Transverse colon (tissue), 4 donors: ENCODE results near the gene CNOT10. TPM values are rescaled to one million over a fixed set of nuclear protein-coding genes. Genes with fewer than 3 reads are reported as not detected.

Experiments used
- DNase-seq: peaks from one replicate; pipeline ENCODE4 v3.0.0-alpha.2; 2019
- H3K27ac ChIP-seq, 4 donors: fragments of 200-600 bp; sonication (generic); 2 replicates each; pipeline ENCODE4 v1.5.1; 2016 to 2018; ENCODE audit warnings: inconsistent platforms in 4 of 4
- H3K27me3 ChIP-seq: fragments of 200-600 bp; sonication (generic); 2 replicates; pipeline ENCODE4 v1.5.1; 2017; ENCODE audit warnings: inconsistent platforms
- H3K36me3 ChIP-seq, 4 donors: fragments of 200-600 bp; sonication (generic); 2 replicates each; pipeline ENCODE4 v1.5.1; 2017 to 2019; ENCODE audit warnings: inconsistent platforms in 4 of 4
- H3K4me1 ChIP-seq, 4 donors: fragments of 200-600 bp; sonication (generic); 2 replicates each; pipeline ENCODE4 v1.5.1; 2017 to 2020; ENCODE audit warnings: inconsistent platforms in 4 of 4
- H3K4me3 ChIP-seq, 4 donors: fragments of 200-600 bp; sonication (generic); 1 replicate in 1 of 4; 2 replicates in 3 of 4; pipeline versions ENCODE4 v1.5.1 to v1.6.1; 2017 to 2019; ENCODE audit warnings: inconsistent platforms in 4 of 4
- H3K9me3 ChIP-seq, 2 donors: fragments of 200-600 bp; sonication (generic); 2 replicates each; pipeline ENCODE4 v1.5.1; 2017 to 2019; ENCODE audit warnings: inconsistent platforms in 2 of 2
- CTCF ChIP-seq, 5 experiments: fragments of 200-600 bp in 3 of 5; fragments of 450-650 bp in 2 of 5; sonication (generic) in 3 of 5; IDR thresholded peaks; 1 replicate in 2 of 5; 2 replicates in 3 of 5; pipeline ENCODE4 v1.5.1; 2016 to 2017; ENCODE audit warnings: antibody characterized with exemption in 5 of 5, inconsistent platforms in 3 of 5, mild to moderate bottlenecking in 2 of 5, moderate library complexity in 1 of 5
- EP300 ChIP-seq: sonication (generic); formaldehyde crosslinking; IDR thresholded peaks from one replicate; pipeline ENCODE4 v1.6.1; 2017; ENCODE audit warnings: antibody characterized with exemption, low read depth
- POLR2A ChIP-seq: fragments of 450-650 bp; IDR thresholded peaks from one replicate; pipeline ENCODE4 v1.6.1; 2016; ENCODE audit warnings: antibody characterized with exemption, mild to moderate bottlenecking, moderate library complexity
- POLR2AphosphoS5 ChIP-seq, 3 donors: sonication (generic); formaldehyde crosslinking; IDR thresholded peaks; one replicate each; pipeline ENCODE4 v1.6.1; 2016; ENCODE audit warnings: antibody characterized with exemption in 3 of 3
- WGBS, 2 donors: methylation state at CpG; one replicate each; pipeline ENCODE4 v1.1.5; 2018; ENCODE audit warnings: low coverage in 1 of 2; 5-methylcytosine and 5-hydroxymethylcytosine counted together
- in situ Hi-C, 4 donors: fragments of 200-750 bp; cut with MboI; loops; one replicate each; pipeline versions ENCODE4 v1.15.0 to v1.15.1; 2017; ENCODE audit warnings: low sequenced_read_pairs in 3 of 4, low pct_ligation_motif_present in 1 of 4, low pct_unique_long_range_greater_than_20kb in 1 of 4
- intact Hi-C: fragments of 100-400 bp; cut with DNase I; formaldehyde crosslinking; loops from one replicate; pipeline ENCODE4 v1.15.1; 2023; ENCODE audit warnings: low total_unique reads
- total RNA-seq, 4 donors: library from RNA; depleted of rRNA; stranded (reverse); fragments of >200 nt; gene quantifications; one replicate each; pipeline ENCODE4 v1.1.0, GENCODE V29; 2016

CNOT10 gene
- total RNA-seq, 4 donors from 2014 or later, result 13.8 to 34.6 (median 25.2) TPM

- Histone ChIP-seq H3K27ac (no peak overlapping the region), H3K4me3 (no peak overlapping the region), H3K9me3 (no peaks in the 10 kb centered on the region), H3K36me3 (no peaks in the 10 kb centered on the region), H3K4me1 (no peaks in the 10 kb centered on the region), H3K27me3 (no peaks in the 10 kb centered on the region)
- in situ Hi-C loops, result loop anchor here in 1 of 4 donors (25.0 kb wide), 1 partner anchor 163 kb away; the partner anchor contains the start of gene CMTM6
- DNase-seq, result no peak
- WGBS, 2 donors, result 85 to 100% methylated on average over 1 to 2 of the region's 2 CpGs
- intact Hi-C loops, result no loop called here
- no peak for TF ChIP-seq CTCF (IDR thresholded peaks at IDR 0.05)
- no peak for TF ChIP-seq POLR2A
Measured at GRCh38 chr3:32675164-32675563, 9.8 kb upstream of the CNOT10 start.

- no peaks in the 10 kb centered on the region for H3K36me3 ChIP-seq
- 82% methylated on average over 1 of the region's 1 CpG; no CpG with 5 or more reads in 1 of the 2 donors for WGBS, 2 donors
- in situ Hi-C loops, result loop anchor here in 1 of 4 donors (25.0 kb wide), 1 partner anchor 163 kb away; the partner anchor contains the start of gene CMTM6
- H3K27ac ChIP-seq, result no peak overlapping the region
- H3K4me1 ChIP-seq, result no peaks in the 10 kb centered on the region
- intact Hi-C loops, result no loop called here
- H3K27me3 ChIP-seq, result no peaks in the 10 kb centered on the region
- TF ChIP-seq CTCF (IDR thresholded peaks at IDR 0.05) (no peak), POLR2AphosphoS5 (IDR thresholded peaks at IDR 0.05) (no peak), POLR2A (no peak), EP300 (no peak)
- H3K4me3 ChIP-seq, result no peak overlapping the region
- DNase-seq, result no peak
- H3K9me3 ChIP-seq, result no peaks in the 10 kb centered on the region
Measured at GRCh38 chr3:32675650-32676049, 9.3 kb upstream of the CNOT10 start.

GRCh38 chr3:32681811-32682210 is 3.2 kb upstream of the CNOT10 start:
- TF ChIP-seq EP300 (no peak), CTCF (IDR thresholded peaks at IDR 0.05) (no peak), POLR2AphosphoS5 (IDR thresholded peaks at IDR 0.05) (no peak), POLR2A (no peak)
- Histone ChIP-seq H3K9me3 (no peaks in the 10 kb centered on the region), H3K27me3 (no peaks in the 10 kb centered on the region), H3K27ac (no peak overlapping the region), H3K36me3 (no peaks in the 10 kb centered on the region), H3K4me1 (peaks cover 0 to 19% (median 16%) of the 10 kb centered on the region in 4 donors), H3K4me3 (no peak overlapping the region)
- WGBS, 2 donors, result 81 to 85% methylated on average over 4 of the region's 4 CpGs
- DNase-seq, result no peak
- intact Hi-C loops, result no loop called here
- in situ Hi-C loops, result loop anchor here in 1 of 4 donors (25.0 kb wide), 1 partner anchor 170 kb away; the partner anchor contains the start of gene CMTM6

- Histone ChIP-seq H3K36me3 (no peaks in the 10 kb centered on the region), H3K4me3 (peak overlapping the region; percentile 10 to 95 (median 74)), H3K27me3 (no peaks in the 10 kb centered on the region), H3K27ac (peak overlapping the region; percentile 88 to 92 (median 91)), H3K4me1 (peaks cover 0 to 24% (median 17%) of the 10 kb centered on the region in 4 donors), H3K9me3 (no peaks in the 10 kb centered on the region)
- in situ Hi-C loops, result loop anchor here in 1 of 4 donors (25.0 kb wide), 1 partner anchor 172 kb away; the partner anchor contains the start of gene CMTM6
- DNase-seq, result no peak
- TF ChIP-seq CTCF (IDR thresholded peaks at IDR 0.05) (no peak), EP300 (no peak), POLR2AphosphoS5 (IDR thresholded peaks at IDR 0.05) (no peak), POLR2A (no peak)
- intact Hi-C loops, result no loop called here
- 22 to 25% methylated on average over 3 to 4 of the region's 4 CpGs for WGBS, 2 donors
Measured at GRCh38 chr3:32684029-32684799, 774 bp upstream of the CNOT10 start.
